Endothelial cell of umbilical vein (primary cell): Measurements from ENCODE around the gene TSEN15. TPM values are rescaled to one million over a fixed set of nuclear protein-coding genes. Genes with fewer than 3 reads are reported as not detected.

Experiments used
- BruUV-seq: library from RNA; stranded (reverse); fragments of 400-500 nt; replicated peaks from 2 replicates; lab custom pipeline; 2021; lab: Mats Ljungman, UMichigan
- CTCF ChIA-PET: fragments of 300-600, 350-600 bp; sonication (Branson Sonifier 250); formaldehyde crosslinking; loops from one replicate; lab custom pipeline; 2021; ENCODE audit warnings: antibody characterized with exemption, inconsistent platforms; lab: Charles Lee
- POLR2A ChIA-PET: fragments of 300-600, 350-600 bp; sonication (Branson Sonifier 250); formaldehyde crosslinking; loops from one replicate; lab custom pipeline; 2021; ENCODE audit warnings: antibody characterized with exemption, inconsistent platforms; lab: Charles Lee
- DNase-seq: peaks from one replicate; pipeline ENCODE4 v3.0.0-alpha.2; 2011; ENCODE audit warnings: low read depth, low spot score
- FAIRE-seq: peaks from 2 replicates; lab custom pipeline; 2011; peaks lifted over from hg19 to GRCh38; lab: Jason Lieb, UNC
- H2AFZ ChIP-seq: 2 replicates; pipeline ENCODE4 v1.6.0; 2012; ENCODE audit warnings: low read depth, low read length, control low read depth, inconsistent platforms
- H3K27ac ChIP-seq: 2 replicates; pipeline ENCODE4 v1.5.1; 2011; ENCODE audit warnings: low read depth, mild to moderate bottlenecking, control low read depth, low read length, moderate library complexity; ENCODE audit not compliant: insufficient read depth
- H3K27me3 ChIP-seq, 2 experiments: 2 replicates each; pipeline versions ENCODE4 v1.6.0 to v1.6.1; 2011; ENCODE audit warnings: low read length in 2 of 2, mixed read lengths in 1 of 2; ENCODE audit not compliant: control insufficient read depth in 2 of 2, insufficient read depth in 2 of 2
- H3K36me3 ChIP-seq, 2 experiments: 2 replicates in 1 of 2; 3 replicates in 1 of 2; pipeline ENCODE4 v1.5.1; 2011; ENCODE audit warnings: low read length in 2 of 2, mild to moderate bottlenecking in 1 of 2, moderate library complexity in 1 of 2; ENCODE audit not compliant: control insufficient read depth in 2 of 2, insufficient read depth in 2 of 2; ENCODE audit errors: extremely low read depth in 1 of 2
- H3K4me1 ChIP-seq: 3 replicates; pipeline ENCODE4 v1.5.1; 2011; ENCODE audit warnings: mild to moderate bottlenecking, low read length; ENCODE audit not compliant: control insufficient read depth, insufficient read depth; ENCODE audit errors: extremely low read depth
- H3K4me2 ChIP-seq: 2 replicates; pipeline ENCODE4 v1.6.1; 2011; ENCODE audit warnings: low read length, control low read depth, mixed read lengths; ENCODE audit not compliant: insufficient read depth
- H3K4me3 ChIP-seq, 3 experiments: fragments of 200-600 bp in 1 of 3; sonication (generic), shearing (Covaris generic) in 1 of 3; replicated peaks in 1 of 3; 2 replicates each; pipeline ENCODE4 v1.5.1; 2011 to 2016; ENCODE audit warnings: control low read depth in 3 of 3, low read length in 3 of 3, mild to moderate bottlenecking in 2 of 3, inconsistent platforms in 1 of 3, low read depth in 1 of 3, moderate library complexity in 1 of 3; ENCODE audit not compliant: insufficient read depth in 1 of 3
- H3K79me2 ChIP-seq: 2 replicates; pipeline ENCODE4 v1.6.0; 2012; ENCODE audit warnings: low read length, inconsistent platforms; ENCODE audit not compliant: control insufficient read depth, insufficient read depth
- H3K9ac ChIP-seq: replicated peaks from 2 replicates; pipeline ENCODE3; 2011; ENCODE audit warnings: low read length, control low read depth; ENCODE audit not compliant: insufficient read depth; ENCODE audit errors: extremely low read depth
- H3K9me1 ChIP-seq: replicated peaks from 3 replicates; pipeline ENCODE4 v1.6.0; 2011; ENCODE audit warnings: mild to moderate bottlenecking, low read length; ENCODE audit not compliant: control insufficient read depth, insufficient read depth; ENCODE audit errors: extremely low read depth
- H3K9me3 ChIP-seq: replicated peaks from 2 replicates; pipeline ENCODE4 v1.5.1; 2012; ENCODE audit warnings: low read length, inconsistent platforms; ENCODE audit not compliant: control insufficient read depth, insufficient read depth
- H4K20me1 ChIP-seq: replicated peaks from 2 replicates; pipeline ENCODE3; 2011; ENCODE audit warnings: mild to moderate bottlenecking, low read length; ENCODE audit not compliant: control insufficient read depth, insufficient read depth; ENCODE audit errors: extremely low read depth
- CTCF ChIP-seq, 2 donors: IDR thresholded peaks; 1 replicate in 1 of 2; 2 replicates in 1 of 2; pipeline ENCODE4 v1.5.1; 2011; ENCODE audit warnings: low read length in 2 of 2, mild to moderate bottlenecking in 2 of 2, moderate library complexity in 2 of 2, control low read depth in 1 of 2, inconsistent platforms in 1 of 2, low read depth in 1 of 2; ENCODE audit not compliant: insufficient read depth in 1 of 2; ENCODE audit errors: extremely low read depth in 1 of 2
- EZH2 ChIP-seq: IDR thresholded peaks from 2 replicates; pipeline ENCODE4 v1.6.1; 2012; ENCODE audit warnings: borderline replicate concordance, low read depth, mild to moderate bottlenecking, moderate library complexity, low read length, inconsistent platforms; ENCODE audit not compliant: severe bottlenecking
- FOS ChIP-seq: IDR thresholded peaks from 2 replicates; pipeline ENCODE4 v1.6.1; 2011; ENCODE audit warnings: mild to moderate bottlenecking, low read length, moderate library complexity, borderline replicate concordance; ENCODE audit not compliant: insufficient read depth
- GATA2 ChIP-seq: IDR thresholded peaks from 2 replicates; pipeline ENCODE4 v1.7.0; 2011; ENCODE audit warnings: low read depth, mild to moderate bottlenecking, moderate library complexity, mixed read lengths, low read length; ENCODE audit not compliant: insufficient read length, insufficient read depth
- JUN ChIP-seq: IDR thresholded peaks from 2 replicates; pipeline ENCODE4 v1.6.1; 2011; ENCODE audit warnings: borderline replicate concordance, low read depth; ENCODE audit not compliant: insufficient read length, insufficient read depth
- MAX ChIP-seq: IDR thresholded peaks from 2 replicates; pipeline ENCODE4 v1.6.1; 2011; ENCODE audit not compliant: insufficient read depth, insufficient read length
- MYC ChIP-seq: IDR thresholded peaks from one replicate; pipeline ENCODE4 v1.6.1; 2011; ENCODE audit warnings: mild to moderate bottlenecking, low read depth, low read length
- POLR2A ChIP-seq: IDR thresholded peaks from 2 replicates; pipeline ENCODE4 v1.6.1; 2012; ENCODE audit warnings: low read depth, mild to moderate bottlenecking, control low read depth, low read length
- POLR2AphosphoS5 ChIP-seq: IDR thresholded peaks from 2 replicates; pipeline ENCODE4 v1.6.1; 2012; ENCODE audit warnings: low read depth, mild to moderate bottlenecking, control low read depth, low read length, moderate library complexity; ENCODE audit not compliant: insufficient read depth
- dilution Hi-C: fragments of 300-500 bp; cut with MboI; formaldehyde crosslinking; loops from one replicate; pipeline ENCODE4 v1.15.0; 2019; ENCODE audit warnings: low sequenced_read_pairs; ENCODE audit not compliant: extremely low pct_ligation_motif_present
- intact Hi-C: fragments of 100-400 bp; cut with micrococcal nuclease; formaldehyde crosslinking; loops from one replicate; pipeline ENCODE4 v1.10.0; 2022
- polyA plus RNA-seq, 4 experiments: library from polyadenylated mRNA; depleted of rRNA in 3 of 4; stranded (reverse) in 3 of 4; unstranded in 1 of 4; fragments of >200 nt; gene quantifications; 2 replicates each; pipeline versions ENCODE4 v1.2.1 to v1.2.3, GENCODE V29; 2011 to 2012; ENCODE audit warnings: missing spikeins in 1 of 4
- total RNA-seq: library from RNA; stranded (reverse); gene quantifications from 2 replicates; pipeline ENCODE4 v1.2.3, GENCODE V29; 2021

The TSEN15 gene
- total and polyA plus RNA-seq, 2 donors (not counting 3 experiments of a cell fraction or from before 2014, with no cell fraction given), result 20.6 to 25.8 TPM

GRCh38 chr1:184033711-184034167 lies 17.8 kb upstream of the TSEN15 start:
- no peak for TF ChIP-seq EZH2
- TF ChIP-seq JUN, result no peak
- no peak for TF ChIP-seq GATA2
- no peak for TF ChIP-seq CTCF (IDR thresholded peaks at IDR 0.05; ENCODE audit: extremely low read depth in 1 of 2, insufficient read depth in 1 of 2, low read depth in 1 of 2, low read length in 2 of 2)
- no peak for TF ChIP-seq POLR2AphosphoS5
- TF ChIP-seq MYC, result no peak
- no peak for TF ChIP-seq POLR2A
- TF ChIP-seq FOS, result no peak
- TF ChIP-seq MAX, result no peak
- Histone ChIP-seq H3K79me2 (no peaks in the 10 kb centered on the region), H3K4me1 (peaks cover 7% of the 10 kb centered on the region), H2AFZ (no peak overlapping the region), H4K20me1 (no peaks in the 10 kb centered on the region), H3K4me2 (no peak overlapping the region), H3K9ac (no peak overlapping the region), H3K27me3 (peaks cover 44 to 74% of the 10 kb centered on the region in 2 experiments), H3K4me3 (no peak overlapping the region), H3K9me3 (no peaks in the 10 kb centered on the region), H3K9me1 (no peaks in the 10 kb centered on the region), H3K27ac (no peak overlapping the region), H3K36me3 (no peaks in the 10 kb centered on the region)
- intact Hi-C loops (no loop called here), dilution Hi-C loops (no loop called here)
- ChIA-PET POLR2A (no interaction called here), CTCF (no interaction called here)
- DNase-seq (no peak), FAIRE-seq (no peak)
- BruUV-seq, result no TSS peak
